ENCODE data around the gene ZCCHC2. TPM values are rescaled to one million over a fixed set of nuclear protein-coding genes. Genes with fewer than 3 reads are reported as not detected.

ZCCHC2 gene
- total and polyA plus RNA-seq, 2 of the 8 experiments (the other 6 are each of a cell fraction or from before 2014, with no cell fraction given): 13.5 to 18.6 TPM

DNA sequence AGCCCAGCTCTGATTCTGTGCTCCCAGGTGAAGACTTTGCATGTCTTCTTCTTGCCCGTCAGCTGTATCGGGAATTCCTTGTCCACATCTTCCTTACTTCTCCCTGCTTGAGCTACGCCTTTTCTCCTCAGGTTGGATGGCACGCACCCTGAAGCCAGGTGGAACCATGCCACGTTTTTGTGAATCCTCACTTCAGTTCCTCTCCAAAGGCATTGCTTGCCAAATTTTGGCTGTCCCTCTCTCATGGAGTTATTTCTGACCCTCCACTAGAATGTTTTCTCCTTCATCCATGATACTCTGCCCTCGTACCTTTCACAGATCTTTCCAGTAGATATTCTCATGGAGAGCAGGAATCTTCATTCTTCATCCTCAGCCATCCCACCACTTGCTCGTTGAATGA is 20.2 kb downstream of the ZCCHC2 start:
- no peak overlapping the region for H2BK15ac ChIP-seq (ENCODE audit: low read length)
- no peak overlapping the region for H3K14ac ChIP-seq (ENCODE audit: insufficient read length)
- H3K9me3 ChIP-seq (ENCODE audit: insufficient read depth in 2 of 2, low read depth in 1 of 2, low read length in 1 of 2): no peaks in the 10 kb centered on the region

More for the DNA sequence above, 20.2 kb downstream of the ZCCHC2 start:
- H4K8ac ChIP-seq (ENCODE audit: extremely low read depth, insufficient read depth, low read length): no peak overlapping the region
- H3K79me1 ChIP-seq (ENCODE audit: low read depth, low read length): no peaks in the 10 kb centered on the region
- FAIRE-seq: no peak
- WGBS, 2 experiments (ENCODE audit: extremely low coverage in 1 of 2, insufficient coverage in 1 of 2, insufficient read length in 1 of 2, insufficient replicate concordance in 2 of 2, low coverage in 1 of 2, low lambda C conversion rate in 2 of 2, missing lambda C conversion rate in 1 of 2): 90% methylated on average over 7 of the region's 7 CpGs; no CpG with 5 or more reads in 1 of the 2 experiments
- H3K4me1 ChIP-seq (replicated peaks in 1 of 4; ENCODE audit: control insufficient read depth in 3 of 4, insufficient read depth in 4 of 4, low read length in 3 of 4): no peaks in the 10 kb centered on the region
- no peak overlapping the region for H3K18ac ChIP-seq (ENCODE audit: extremely low read depth, low read length)
- no peak overlapping the region for H3K4me2 ChIP-seq (ENCODE audit: insufficient read depth in 1 of 2, low read depth in 2 of 2, low read length in 2 of 2)
- ChIA-PET CTCF (ENCODE audit: partially characterized antibody) (no interaction called here), POLR2A (ENCODE audit: partially characterized antibody) (no interaction called here)
- H3K23me2 ChIP-seq (ENCODE audit: low read depth, low read length): no peaks in the 10 kb centered on the region
- H2BK20ac ChIP-seq (ENCODE audit: low read length): no peak overlapping the region
- H2BK120ac ChIP-seq (replicated peaks; ENCODE audit: low read depth, low read length): no peak overlapping the region
- no peak overlapping the region; a peak in 1 of 7 replicates for H3K9ac ChIP-seq (replicated peaks in 1 of 4; ENCODE audit: extremely low read depth in 1 of 4, low read depth in 3 of 4, low read length in 3 of 4)
- H4K5ac ChIP-seq (ENCODE audit: insufficient read length, low read depth, low read length): no peak overlapping the region
- H2BK5ac ChIP-seq (ENCODE audit: low read depth, low read length): no peak overlapping the region
- H4K20me1 ChIP-seq (replicated peaks in 1 of 2; ENCODE audit: control insufficient read depth in 1 of 2, insufficient read depth in 2 of 2, low read length in 2 of 2): no peaks in the 10 kb centered on the region
- TF ChIP-seq POU5F1 (IDR thresholded peaks at IDR 0.05; ENCODE audit: low read depth, low read length): no peak
- TF ChIP-seq MAX (IDR thresholded peaks at IDR 0.05): no peak
- no peak for TF ChIP-seq SAP30 (IDR thresholded peaks at IDR 0.05; ENCODE audit: insufficient read depth, insufficient replicate concordance, low read length)
- no peak for TF ChIP-seq NANOG (IDR thresholded peaks at IDR 0.05; ENCODE audit: insufficient read depth, low read depth, low read length, poor library complexity, severe bottlenecking)
- no peak for TF ChIP-seq KDM4A (IDR thresholded peaks at IDR 0.05; ENCODE audit: low read depth, low read length, severe bottlenecking)
- no peak for TF ChIP-seq EZH2 (IDR thresholded peaks at IDR 0.05; ENCODE audit: low read depth, low read length, severe bottlenecking)
- TF ChIP-seq RXRA (IDR thresholded peaks at IDR 0.05; ENCODE audit: insufficient read depth, low read depth, low read length): no peak
- TF ChIP-seq BRCA1 (IDR thresholded peaks at IDR 0.05; ENCODE audit: low read depth, low read length): no peak
- TF ChIP-seq TCF12 (IDR thresholded peaks at IDR 0.05; ENCODE audit: low read depth, low read length): no peak
- no peak for TF ChIP-seq BCL11A (IDR thresholded peaks at IDR 0.05; ENCODE audit: low read depth in 2 of 2, low read length in 2 of 2)
- no peak for TF ChIP-seq RAD21 (IDR thresholded peaks at IDR 0.05 in 1 of 2, conservative IDR thresholded peaks at IDR 0.05 in 1 of 2; ENCODE audit: low read depth in 2 of 2, low read length in 2 of 2)
- no peak for DNase-seq (ENCODE audit: low read depth in 1 of 2, low spot score in 2 of 2)
- no peak overlapping the region for H2AK5ac ChIP-seq (ENCODE audit: low read depth, low read length)
- H4K91ac ChIP-seq (replicated peaks; ENCODE audit: insufficient read length, low read length): no peak overlapping the region
- peaks cover 0 to 8% (median 5%) of the 10 kb centered on the region in 4 experiments; a peak in 4 of 8 replicates for H3K36me3 ChIP-seq (ENCODE audit: control insufficient read depth in 2 of 4, insufficient read depth in 4 of 4, low read length in 3 of 4)
- no peak overlapping the region for H2BK12ac ChIP-seq (ENCODE audit: low read depth, low read length)
- H3K27me3 ChIP-seq (replicated peaks in 1 of 4; ENCODE audit: control insufficient read depth in 3 of 4, extremely low read depth in 1 of 4, insufficient read depth in 3 of 4, low read length in 3 of 4): no peaks in the 10 kb centered on the region
- no peak overlapping the region for H3K27ac ChIP-seq (ENCODE audit: low read depth, low read length)
- H2AFZ ChIP-seq (ENCODE audit: low read length): no peak overlapping the region
- no peak overlapping the region for H3K23ac ChIP-seq (ENCODE audit: insufficient read length)
- H3K4me3 ChIP-seq (ENCODE audit: extremely low read depth in 1 of 4, insufficient read depth in 2 of 4, low read depth in 3 of 4, low read length in 4 of 4): no peak overlapping the region
- no peak overlapping the region for H3K56ac ChIP-seq (replicated peaks; ENCODE audit: insufficient read length, low read depth, low read length)
- H3K79me2 ChIP-seq (ENCODE audit: control insufficient read depth in 1 of 2, insufficient read depth in 2 of 2, low read length in 2 of 2): no peaks in the 10 kb centered on the region
- H3K4ac ChIP-seq (replicated peaks; ENCODE audit: insufficient read length, low read depth, low read length): no peak overlapping the region
